SKM-1 (cell line): ENCODE measurements around the gene FERMT2.
"Not testable (repeated sequence)": the region's sequence is repeated elsewhere in the genome, so short reads cannot be mapped to it uniquely, and the experiment has no call there.

Source experiments
- DNase-seq: peaks from one replicate; lab custom pipeline; 2025; ENCODE audit not compliant: unreplicated experiment; lab: John Stamatoyannopoulos, UW

Gene FERMT2

DNA sequence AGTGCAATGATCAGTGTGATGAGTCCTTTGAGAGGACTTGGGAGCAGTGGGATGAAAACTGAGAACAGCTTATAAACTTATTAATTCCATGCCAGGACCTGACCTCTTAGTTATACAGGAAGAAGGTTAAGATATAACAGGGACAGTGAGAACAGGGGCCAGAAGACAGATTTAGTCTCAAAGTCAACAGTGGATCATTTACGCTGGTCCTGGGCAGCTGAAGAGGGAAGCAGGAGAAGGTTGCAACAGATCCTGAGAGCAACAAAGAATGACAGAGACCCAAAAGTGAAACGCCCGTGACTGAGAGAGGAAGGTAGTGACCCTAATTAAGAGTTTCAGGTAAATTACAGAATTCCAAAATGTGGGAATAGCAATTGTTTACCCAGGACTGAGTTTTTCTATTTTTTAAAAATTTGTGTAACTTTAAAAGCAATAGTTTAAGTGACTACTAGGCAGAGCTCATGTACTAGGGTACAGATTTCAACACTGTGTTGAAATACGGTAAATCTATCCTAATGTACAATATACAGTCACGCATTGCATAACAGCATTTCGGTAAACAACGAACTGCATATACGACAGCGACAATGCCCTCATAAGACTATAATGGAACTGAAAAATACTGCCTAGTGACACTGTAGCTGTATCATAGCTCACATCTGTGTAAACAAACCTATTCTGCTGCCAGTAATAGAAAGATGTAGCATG is 81.8 kb downstream of the FERMT2 start:
- DNase-seq = no peak

- not testable (repeated sequence) for DNase-seq
Observed at GRCh38 chr14:52864893-52865292, 86.0 kb downstream of the FERMT2 start.

DNA sequence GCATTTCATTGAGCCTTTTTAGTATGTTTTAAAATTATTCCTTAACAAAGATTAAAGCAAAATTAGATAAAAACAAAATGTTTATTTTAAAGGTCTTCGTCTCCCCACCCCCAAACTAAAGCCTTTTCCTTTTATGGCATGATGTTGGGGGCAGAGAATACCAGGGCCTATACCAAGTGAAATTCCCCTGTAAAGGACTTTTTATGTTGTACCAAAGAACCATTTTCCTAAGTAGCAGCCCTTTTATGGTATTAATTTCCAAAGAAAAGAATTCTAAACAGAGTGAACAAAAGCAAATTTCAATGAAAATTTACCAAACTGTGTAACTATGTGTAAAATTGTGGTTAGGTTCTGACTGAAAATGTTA is 87.5 kb downstream of the FERMT2 start:
- no peak for DNase-seq

- no peak for DNase-seq
Observed at GRCh38 chr14:52862632-52863333, 88.1 kb downstream of the FERMT2 start.

GRCh38 chr14:52861403-52861802 is 89.4 kb downstream of the FERMT2 start:
- no peak for DNase-seq

DNA sequence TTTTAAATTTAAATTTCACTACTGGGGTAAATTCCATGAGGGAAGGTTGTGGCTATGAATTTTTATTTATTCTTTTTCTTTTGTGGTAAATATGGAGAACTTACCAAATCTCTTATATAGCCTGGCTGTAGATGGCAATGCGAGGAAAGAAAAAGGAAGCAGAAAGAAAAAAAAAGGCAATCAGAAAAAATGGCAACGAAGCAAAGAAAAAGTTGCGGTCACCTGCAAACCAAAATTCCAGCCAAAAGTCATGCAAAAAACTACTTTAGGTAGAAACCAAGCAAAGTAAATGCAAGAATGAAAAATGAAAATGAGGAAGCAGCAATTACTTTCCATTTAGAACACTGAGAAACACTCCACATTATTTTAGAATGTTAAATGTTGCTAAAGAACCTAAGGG is 89.9 kb downstream of the FERMT2 start:
- DNase-seq = no peak

GRCh38 chr14:52860209-52860608 is 90.6 kb downstream of the FERMT2 start:
- no peak for DNase-seq

- no peak for DNase-seq
Observed at GRCh38 chr14:52856139-52856538, 94.7 kb downstream of the FERMT2 start.

DNA sequence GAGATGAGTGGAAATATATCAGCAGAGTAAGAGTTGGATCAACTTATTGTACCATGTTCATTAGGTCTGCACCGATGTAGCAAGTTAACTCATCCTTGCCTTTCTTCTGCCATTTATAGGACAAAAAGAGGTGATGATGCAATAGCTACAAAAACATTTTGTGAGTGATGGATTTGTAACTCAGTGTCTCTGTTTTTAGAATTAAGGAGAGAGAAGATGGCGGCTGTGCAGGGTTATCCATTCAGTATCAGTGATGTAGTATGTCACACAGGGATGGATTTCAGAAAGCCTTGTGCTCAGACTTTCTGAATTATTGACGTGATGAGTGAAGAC is 97.4 kb downstream of the FERMT2 start:
- DNase-seq = no peak

DNA sequence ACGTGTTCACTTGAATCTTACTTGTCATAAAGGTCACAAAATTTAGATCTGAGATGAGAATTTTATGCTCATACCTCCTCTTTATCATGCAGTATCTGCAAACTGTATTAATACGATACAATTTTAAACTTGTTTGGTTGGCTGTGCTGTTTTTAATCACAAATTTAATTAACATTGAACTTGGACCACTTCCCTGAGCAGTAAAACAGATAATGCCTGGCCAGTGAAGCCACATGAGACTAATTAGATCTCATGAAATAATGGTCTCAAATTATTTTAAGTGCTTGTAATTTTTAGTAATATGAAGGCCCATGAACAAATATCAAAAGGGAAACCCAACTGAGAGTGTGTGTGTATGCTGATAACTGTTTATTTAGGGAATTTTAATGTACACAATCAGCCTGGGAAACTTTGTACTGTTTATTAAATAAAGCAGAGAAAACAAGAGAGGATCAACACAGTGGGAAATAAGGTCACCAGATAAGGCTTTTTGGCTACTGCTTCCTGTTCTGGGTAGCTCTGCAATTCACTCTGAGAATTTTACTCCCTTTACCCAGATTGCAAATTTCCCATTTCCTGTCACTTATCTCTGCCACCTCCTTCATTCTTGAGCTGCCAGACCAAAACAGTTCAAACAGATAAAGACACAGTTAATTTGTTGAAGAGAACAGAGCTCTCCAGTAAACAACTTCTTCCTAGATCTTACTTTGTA is 97.9 kb downstream of the FERMT2 start:
- DNase-seq = no peak

GRCh38 chr14:52850451-52850909 is 100.4 kb downstream of the FERMT2 start:
- DNase-seq = no peak

- no peak for DNase-seq
Observed at GRCh38 chr14:52848626-52849025, 102.2 kb downstream of the FERMT2 start.

GRCh38 chr14:52846591-52846990 is 104.3 kb downstream of the FERMT2 start:
- no peak for DNase-seq

GRCh38 chr14:52845081-52845480 is 105.8 kb downstream of the FERMT2 start:
- DNase-seq = no peak

DNA sequence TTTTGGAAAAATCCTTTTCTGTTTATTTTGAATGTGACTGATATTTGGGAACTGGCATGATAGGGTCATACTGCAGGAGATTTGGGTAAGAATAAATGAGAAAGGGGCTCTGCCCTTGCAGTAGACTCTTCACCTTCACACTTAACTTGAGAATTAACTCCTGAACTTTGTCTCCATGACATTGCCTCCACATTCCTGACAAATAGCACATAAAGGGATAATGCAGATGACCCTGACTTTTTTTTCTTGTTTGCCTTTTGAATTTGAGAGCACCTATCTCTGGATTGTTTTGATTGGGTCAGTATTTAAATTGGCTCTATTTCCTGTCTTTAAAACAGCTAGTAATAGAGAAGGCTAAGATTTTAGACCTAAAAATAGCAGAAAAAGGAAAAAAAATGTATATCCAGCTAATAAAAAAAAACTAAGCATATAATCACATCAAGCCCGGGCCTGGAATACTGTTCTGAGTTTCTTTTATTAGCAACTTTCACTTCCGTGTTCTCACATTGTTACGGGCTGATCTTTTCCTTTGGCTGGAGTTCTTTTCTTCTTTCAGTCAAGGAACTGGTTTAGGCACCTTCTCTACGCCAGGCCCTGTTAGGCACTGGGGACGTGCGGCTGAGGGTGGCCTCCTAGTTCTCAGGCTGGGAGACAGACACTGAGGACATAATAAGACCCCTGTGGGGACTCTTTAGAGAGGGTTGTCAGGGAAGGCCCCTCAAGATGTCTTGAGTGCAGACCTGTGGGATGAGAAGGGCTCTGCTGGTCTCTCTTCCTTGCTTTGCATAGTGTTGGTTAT is 106.4 kb downstream of the FERMT2 start:
- no peak for DNase-seq

DNA sequence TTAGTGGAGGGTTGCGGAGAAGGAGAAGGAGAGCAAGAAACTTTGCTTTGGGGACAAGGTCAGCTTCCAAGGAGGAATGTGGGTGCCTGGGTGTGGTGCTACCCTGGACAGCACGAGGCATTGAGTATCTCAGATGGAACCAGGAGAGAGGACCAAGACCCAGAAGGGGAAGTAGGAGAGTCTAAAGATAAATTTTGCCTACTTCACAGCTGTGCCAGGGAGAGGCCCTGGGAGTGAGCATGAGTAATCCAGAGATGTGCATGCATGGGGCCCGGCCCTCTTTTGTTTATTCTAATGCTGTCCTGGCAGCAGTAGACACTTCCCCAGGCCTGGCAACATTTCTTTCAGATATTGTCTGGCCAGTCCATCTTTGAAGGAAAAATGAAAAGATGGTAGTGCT is 110.0 kb downstream of the FERMT2 start:
- DNase-seq = no peak

DNA sequence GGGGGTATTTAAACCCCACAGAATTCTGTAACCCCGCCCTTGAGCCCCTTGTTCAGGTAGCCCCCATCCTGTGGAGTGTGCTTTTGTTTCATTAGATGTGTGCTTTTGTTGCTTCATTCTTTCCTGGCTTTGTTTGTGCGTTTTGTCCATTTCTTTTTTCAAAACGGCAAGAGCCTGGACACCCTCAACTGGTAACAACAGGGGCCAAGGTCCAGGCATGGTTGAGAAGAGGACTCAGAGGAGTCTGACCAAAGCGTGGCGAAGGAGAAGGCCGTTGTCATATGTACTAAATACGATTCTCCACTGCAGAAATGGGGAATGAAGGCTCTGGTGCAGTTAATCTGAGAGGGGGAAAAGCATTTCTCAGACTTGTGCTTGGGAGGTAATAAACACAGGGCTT is 113.4 kb downstream of the FERMT2 start:
- DNase-seq = no peak

DNA sequence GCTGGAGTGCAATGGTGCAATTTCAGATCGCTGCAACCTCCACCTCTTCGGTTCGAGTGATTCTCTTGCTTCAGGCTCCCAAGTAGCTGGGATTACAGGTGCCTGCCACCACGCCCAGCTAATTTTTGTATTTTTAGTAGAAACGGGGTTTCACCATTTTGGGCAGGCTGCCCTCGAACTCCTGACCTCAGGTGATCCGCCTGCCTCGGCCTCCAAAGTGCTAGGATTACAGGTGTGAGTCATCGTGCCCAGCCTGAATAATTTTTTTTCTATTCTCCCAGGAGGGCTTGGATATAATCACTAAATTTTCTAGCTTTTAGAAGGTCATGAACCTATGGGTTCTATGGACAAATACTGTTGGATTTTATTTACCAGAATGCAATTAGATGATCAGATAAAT is 114.8 kb downstream of the FERMT2 start:
- DNase-seq = no peak

DNA sequence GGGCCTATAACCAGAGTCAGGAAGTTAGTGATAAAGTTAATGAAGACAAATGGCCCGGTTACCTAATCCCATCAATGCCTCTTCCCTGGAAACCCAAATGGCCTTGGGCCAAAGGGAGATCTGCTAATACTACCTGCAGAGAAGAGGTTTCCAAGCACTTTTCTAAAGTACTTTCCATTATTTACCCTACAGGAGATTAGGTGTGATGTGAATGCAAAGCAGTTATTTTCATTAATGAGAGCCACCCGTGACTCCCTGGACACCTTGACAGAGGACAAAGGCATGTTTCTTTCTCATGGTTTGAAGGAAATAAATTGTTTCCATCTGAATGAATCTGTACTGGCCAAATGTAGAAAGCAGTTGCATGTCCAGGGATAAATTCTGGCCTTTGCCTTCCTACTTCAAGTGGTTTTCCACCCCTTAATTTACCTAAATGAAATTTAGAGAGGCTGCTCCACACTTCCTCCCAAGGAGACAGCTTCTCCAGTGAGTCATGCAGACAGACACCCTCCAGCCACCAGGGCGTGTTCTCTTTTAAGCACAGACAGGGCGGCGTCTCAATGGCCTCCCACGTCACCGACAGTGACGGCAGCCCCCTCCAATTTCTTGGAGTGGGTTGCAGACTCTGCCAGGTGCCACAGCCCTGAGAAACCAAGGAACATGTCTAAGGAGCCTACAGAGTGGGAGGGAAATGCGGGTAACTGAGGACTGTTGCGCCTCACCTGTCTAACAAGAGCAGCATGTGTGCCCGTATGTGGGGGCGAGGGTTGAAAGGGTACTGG is 115.5 kb downstream of the FERMT2 start:
- no peak for DNase-seq

GRCh38 chr14:52834440-52834842 is 116.4 kb downstream of the FERMT2 start:
- no peak for DNase-seq

GRCh38 chr14:52833891-52834290 is 117.0 kb downstream of the FERMT2 start:
- no peak for DNase-seq
